Right forelimb (tissue), 1 donor: ENCODE measurements around the gene STAB1.

ENCODE experiments used
- DNase-seq: peaks from one replicate; pipeline ENCODE4 v3.0.0-alpha.2; 2018

The STAB1 gene

GRCh38 chr3:52494886-52495495 lies at the start of gene STAB1:
TSS of gene STAB1 (plus strand) at chr3:52495338. CDS start at chr3:52495414, 76 bp downstream.
- DNase-seq = no peak

GRCh38 chr3:52446042-52446441 lies 49.1 kb upstream of the STAB1 start:
- no peak for DNase-seq

- peak; percentile 80 for DNase-seq
Observed at GRCh38 chr3:52446631-52447511, 48.3 kb upstream of the STAB1 start.

GRCh38 chr3:52447512-52448355 lies 47.4 kb upstream of the STAB1 start:
- DNase-seq = no peak

GRCh38 chr3:52450489-52451236 lies 44.5 kb upstream of the STAB1 start:
- DNase-seq = no peak

GRCh38 chr3:52451237-52452083 lies 43.7 kb upstream of the STAB1 start:
- no peak for DNase-seq

GRCh38 chr3:52452126-52452525 lies 43.0 kb upstream of the STAB1 start:
- DNase-seq = no peak

GRCh38 chr3:52452570-52453221 lies 42.4 kb upstream of the STAB1 start:
- DNase-seq = no peak

- DNase-seq = no peak
Observed at GRCh38 chr3:52453496-52454249, 41.5 kb upstream of the STAB1 start, which contains the start of gene TNNC1. TSS of gene TNNC1 (minus strand) at chr3:52454041. CDS start at chr3:52454015, 26 bp downstream.

- no peak for DNase-seq
Observed at GRCh38 chr3:52454250-52454937, 40.7 kb upstream of the STAB1 start.

GRCh38 chr3:52454938-52455282 lies 40.2 kb upstream of the STAB1 start:
- no peak for DNase-seq

GRCh38 chr3:52455283-52456168 lies 39.6 kb upstream of the STAB1 start, which contains the start of gene NISCH:
TSS of gene NISCH (plus strand) at chr3:52455604. CDS start at chr3:52455642, 38 bp downstream.
- DNase-seq = peak; percentile 95

- DNase-seq = peak; percentile 80
Observed at GRCh38 chr3:52456169-52456799, 38.9 kb upstream of the STAB1 start.

GRCh38 chr3:52456800-52457183 lies 38.3 kb upstream of the STAB1 start:
- no peak for DNase-seq

- no peak for DNase-seq
Observed at GRCh38 chr3:52458031-52458760, 36.9 kb upstream of the STAB1 start.

GRCh38 chr3:52458770-52459545 lies 36.2 kb upstream of the STAB1 start:
- DNase-seq = no peak
